ENCODE data around the gene IL23R. TPM values are rescaled to one million over a fixed set of nuclear protein-coding genes. Genes with fewer than 3 reads are reported as not detected.
A peak's percentile ranks its signal among the peaks of the same experiment; 100 is the strongest.
"Not testable (repeated sequence)": the region's sequence is repeated elsewhere in the genome, so short reads cannot be mapped to it uniquely, and the experiment has no call there.

Gene IL23R
- total RNA-seq, 1 experiment from 2014 or later: not detected

GRCh38 chr1:67146539-67146938, 19.7 kb upstream of the IL23R start:
- no peak for TF ChIP-seq SIN3A (IDR thresholded peaks at IDR 0.05; ENCODE audit: borderline replicate concordance, insufficient read depth, low read depth, low read length)
- TF ChIP-seq POLR2AphosphoS5 (IDR thresholded peaks at IDR 0.05; ENCODE audit: low read depth, low read length): no peak
- no peak for TF ChIP-seq CTCF (IDR thresholded peaks at IDR 0.05)
- no peak for TF ChIP-seq TCF7L2 (IDR thresholded peaks at IDR 0.05; ENCODE audit: low read depth, low read length)
- TF ChIP-seq REST (IDR thresholded peaks at IDR 0.05; ENCODE audit: insufficient read depth in 1 of 2, low read depth in 2 of 2, low read length in 1 of 2): no peak
- Histone ChIP-seq H3K27ac (ENCODE audit: low read length) (no peak overlapping the region), H3K9me3 (ENCODE audit: control insufficient read depth, insufficient read depth, low read depth, low read length) (no peaks in the 10 kb centered on the region), H3K27me3 (ENCODE audit: control insufficient read depth, insufficient read depth, low read length) (no peaks in the 10 kb centered on the region), H3K4me1 (ENCODE audit: control insufficient read depth, insufficient read depth, low read length) (no peaks in the 10 kb centered on the region), H3K4me3 (ENCODE audit: low read depth in 2 of 2, low read length in 2 of 2) (no peak overlapping the region), H3K36me3 (ENCODE audit: control insufficient read depth, insufficient read depth, low read length) (no peaks in the 10 kb centered on the region)
- ATAC-seq (no peak), DNase-seq (ENCODE audit: low read depth, low spot score) (no peak)
- POLR2A ChIA-PET: no interaction called here
- in situ Hi-C loops (cut with HindIII; ENCODE audit: low pct_unique_long_range_greater_than_20kb, low sequenced_read_pairs) (no loop called here), intact Hi-C loops (cut with micrococcal nuclease; ENCODE audit: unreplicated experiment) (loop anchor here (5.0 kb wide), 1 partner anchor 379 kb away; no protein-coding TSS in a partner anchor)
- CTCF ChIA-PET: no interaction called here
- no TSS peak for BruUV-seq (replicated peaks)

- not testable (repeated sequence) for H3K4me3 ChIP-seq (ENCODE audit: low read depth in 2 of 2, low read length in 2 of 2)
- CTCF ChIA-PET: interaction anchor here (2.5 kb wide), 1 partner anchor 152 kb away, joined by 18 read pairs; no protein-coding TSS in a partner anchor
These were observed 18.3 kb upstream of the IL23R start for GRCh38 chr1:67147973-67148372.

GRCh38 chr1:67148516-67149178, 17.6 kb upstream of the IL23R start:
- ChIA-PET POLR2A (no interaction called here), CTCF (interaction anchor here (0.5 to 2.5 kb wide), 2 partner anchors 63 to 153 kb away, joined by 5 to 18 read pairs; no protein-coding TSS in a partner anchor)
- BruUV-seq (replicated peaks): no TSS peak
- Histone ChIP-seq H3K27me3 (ENCODE audit: control insufficient read depth, insufficient read depth, low read length) (no peaks in the 10 kb centered on the region), H3K36me3 (ENCODE audit: control insufficient read depth, insufficient read depth, low read length) (no peaks in the 10 kb centered on the region), H3K27ac (ENCODE audit: low read length) (no peak overlapping the region), H3K9me3 (ENCODE audit: control insufficient read depth, insufficient read depth, low read depth, low read length) (no peaks in the 10 kb centered on the region), H3K4me3 (ENCODE audit: low read depth in 2 of 2, low read length in 2 of 2) (no peak overlapping the region), H3K4me1 (ENCODE audit: control insufficient read depth, insufficient read depth, low read length) (no peaks in the 10 kb centered on the region)
- no peak for TF ChIP-seq REST (IDR thresholded peaks at IDR 0.05; ENCODE audit: insufficient read depth in 1 of 2, low read depth in 2 of 2, low read length in 1 of 2)
- TF ChIP-seq POLR2AphosphoS5 (IDR thresholded peaks at IDR 0.05; ENCODE audit: low read depth, low read length): no peak
- no peak for TF ChIP-seq SIN3A (IDR thresholded peaks at IDR 0.05; ENCODE audit: borderline replicate concordance, insufficient read depth, low read depth, low read length)
- no peak for TF ChIP-seq TCF7L2 (IDR thresholded peaks at IDR 0.05; ENCODE audit: low read depth, low read length)
- TF ChIP-seq CTCF (IDR thresholded peaks at IDR 0.05): no peak
- in situ Hi-C loops (cut with HindIII; ENCODE audit: low pct_unique_long_range_greater_than_20kb, low sequenced_read_pairs) (no loop called here), intact Hi-C loops (cut with micrococcal nuclease; ENCODE audit: unreplicated experiment) (loop anchor here (1.0 to 5.0 kb wide), 2 partner anchors 152 to 381 kb away; no protein-coding TSS in a partner anchor)
- ATAC-seq (peak; percentile 57), DNase-seq (ENCODE audit: low read depth, low spot score) (no peak)

More at GRCh38 chr1:67147973-67148372, 18.3 kb upstream of the IL23R start:
- intact Hi-C loops (cut with micrococcal nuclease; ENCODE audit: unreplicated experiment): loop anchor here (5.0 kb wide), 1 partner anchor 381 kb away; no protein-coding TSS in a partner anchor
- H3K9me3 ChIP-seq (ENCODE audit: control insufficient read depth, insufficient read depth, low read depth, low read length); H3K27ac ChIP-seq (ENCODE audit: low read length); H3K27me3 ChIP-seq (ENCODE audit: control insufficient read depth, insufficient read depth, low read length); ATAC-seq; H3K4me1 ChIP-seq (ENCODE audit: control insufficient read depth, insufficient read depth, low read length); DNase-seq (ENCODE audit: low read depth, low spot score); POLR2A ChIA-PET; H3K36me3 ChIP-seq (ENCODE audit: control insufficient read depth, insufficient read depth, low read length); BruUV-seq (replicated peaks); in situ Hi-C loops (cut with HindIII; ENCODE audit: low pct_unique_long_range_greater_than_20kb, low sequenced_read_pairs): not testable (repeated sequence)
